Tibial nerve (tissue), 3 donors: ENCODE measurements around the gene TMIGD3.

ENCODE experiments used
- POLR2A ChIP-seq, 2 donors: fragments of 450-650 bp; IDR thresholded peaks; one replicate each; pipeline ENCODE4 v1.6.1; 2017; ENCODE audit warnings: antibody characterized with exemption in 2 of 2, mild to moderate bottlenecking in 2 of 2, moderate library complexity in 2 of 2
- TF ChIP-seq, protein P1 (sequence below), 5 experiments: fragments of 200-600 bp in 3 of 5; fragments of 450-650 bp in 2 of 5; sonication (generic) in 3 of 5; IDR thresholded peaks; one replicate each; pipeline ENCODE4 v1.5.1; 2016 to 2019; ENCODE audit warnings: antibody characterized with exemption in 5 of 5, mild to moderate bottlenecking in 3 of 5, moderate library complexity in 2 of 5

DNA sequence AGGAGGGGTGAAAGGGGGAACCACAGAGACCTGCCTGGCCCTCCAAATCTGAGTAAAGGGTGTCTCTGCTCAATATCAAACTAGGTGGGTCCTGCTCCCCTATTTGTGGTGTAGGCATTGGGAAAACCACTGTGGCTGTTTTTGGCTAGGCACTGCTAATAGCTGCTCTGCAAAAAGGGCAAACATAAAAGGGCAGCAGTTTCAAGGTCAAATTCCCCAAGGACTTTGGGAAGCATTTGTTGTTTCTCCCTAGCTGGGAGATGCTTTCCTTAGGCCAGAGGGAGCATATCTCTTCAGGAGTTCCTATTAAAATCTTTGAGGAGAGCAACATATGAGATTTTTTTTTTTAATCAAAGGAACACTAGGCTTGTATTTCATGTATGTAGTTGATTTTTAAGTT lies 27.2 kb downstream of the TMIGD3 start:
- TF ChIP-seq, protein P1, sequence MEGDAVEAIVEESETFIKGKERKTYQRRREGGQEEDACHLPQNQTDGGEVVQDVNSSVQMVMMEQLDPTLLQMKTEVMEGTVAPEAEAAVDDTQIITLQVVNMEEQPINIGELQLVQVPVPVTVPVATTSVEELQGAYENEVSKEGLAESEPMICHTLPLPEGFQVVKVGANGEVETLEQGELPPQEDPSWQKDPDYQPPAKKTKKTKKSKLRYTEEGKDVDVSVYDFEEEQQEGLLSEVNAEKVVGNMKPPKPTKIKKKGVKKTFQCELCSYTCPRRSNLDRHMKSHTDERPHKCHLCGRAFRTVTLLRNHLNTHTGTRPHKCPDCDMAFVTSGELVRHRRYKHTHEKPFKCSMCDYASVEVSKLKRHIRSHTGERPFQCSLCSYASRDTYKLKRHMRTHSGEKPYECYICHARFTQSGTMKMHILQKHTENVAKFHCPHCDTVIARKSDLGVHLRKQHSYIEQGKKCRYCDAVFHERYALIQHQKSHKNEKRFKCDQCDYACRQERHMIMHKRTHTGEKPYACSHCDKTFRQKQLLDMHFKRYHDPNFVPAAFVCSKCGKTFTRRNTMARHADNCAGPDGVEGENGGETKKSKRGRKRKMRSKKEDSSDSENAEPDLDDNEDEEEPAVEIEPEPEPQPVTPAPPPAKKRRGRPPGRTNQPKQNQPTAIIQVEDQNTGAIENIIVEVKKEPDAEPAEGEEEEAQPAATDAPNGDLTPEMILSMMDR (IDR thresholded peaks at IDR 0.05): no peak
- TF ChIP-seq POLR2A (IDR thresholded peaks at IDR 0.05): no peak
